Ascending aorta (tissue), 2 donors: ENCODE data around the gene SPEM3. TPM values are rescaled to one million over a fixed set of nuclear protein-coding genes. Genes with fewer than 3 reads are reported as not detected.

Experiments
- DNase-seq, 2 donors: peaks; one replicate each; pipeline ENCODE4 v3.0.0-alpha.2; 2019; ENCODE audit warnings: low spot score in 2 of 2
- H3K27ac ChIP-seq, 2 donors: fragments of 200-600 bp; sonication (generic); one replicate each; pipeline ENCODE4 v1.5.1; 2016 to 2017; ENCODE audit warnings: mild to moderate bottlenecking in 1 of 2
- H3K27me3 ChIP-seq: fragments of 200-600 bp; sonication (generic); one replicate; pipeline ENCODE4 v1.5.1; 2017
- H3K36me3 ChIP-seq, 2 donors: fragments of 200-600 bp; sonication (generic); one replicate each; pipeline ENCODE4 v1.5.1; 2016
- H3K4me1 ChIP-seq, 2 donors: fragments of 200-600 bp; sonication (generic); one replicate each; pipeline ENCODE4 v1.5.1; 2016 to 2017; ENCODE audit warnings: mild to moderate bottlenecking in 1 of 2
- H3K4me3 ChIP-seq, 2 donors: fragments of 200-600 bp; sonication (generic); one replicate each; pipeline ENCODE4 v1.5.1; 2016 to 2017; ENCODE audit warnings: mild to moderate bottlenecking in 1 of 2
- H3K9me3 ChIP-seq, 2 donors: fragments of 200-600 bp; sonication (generic); one replicate each; pipeline ENCODE4 v1.5.1; 2016
- intact Hi-C: fragments of 100-400 bp; cut with DNase I; formaldehyde crosslinking; loops from one replicate; pipeline ENCODE4 v1.15.1; 2023
- total RNA-seq: library from RNA; depleted of rRNA; stranded (reverse); fragments of >200 nt; gene quantifications from one replicate; pipeline ENCODE4 v1.1.0, GENCODE V29; 2016
- TF ChIP-seq, protein P1 (sequence below), 3 experiments: fragments of 200-600 bp in 2 of 3; fragments of 450-650 bp in 1 of 3; sonication (generic) in 2 of 3; IDR thresholded peaks; one replicate each; pipeline ENCODE4 v1.5.1; 2016 to 2019; ENCODE audit warnings: antibody characterized with exemption in 3 of 3, mild to moderate bottlenecking in 1 of 3, moderate library complexity in 1 of 3

SPEM3 gene
- total RNA-seq, 1 donor from 2014 or later, result not detected

DNA sequence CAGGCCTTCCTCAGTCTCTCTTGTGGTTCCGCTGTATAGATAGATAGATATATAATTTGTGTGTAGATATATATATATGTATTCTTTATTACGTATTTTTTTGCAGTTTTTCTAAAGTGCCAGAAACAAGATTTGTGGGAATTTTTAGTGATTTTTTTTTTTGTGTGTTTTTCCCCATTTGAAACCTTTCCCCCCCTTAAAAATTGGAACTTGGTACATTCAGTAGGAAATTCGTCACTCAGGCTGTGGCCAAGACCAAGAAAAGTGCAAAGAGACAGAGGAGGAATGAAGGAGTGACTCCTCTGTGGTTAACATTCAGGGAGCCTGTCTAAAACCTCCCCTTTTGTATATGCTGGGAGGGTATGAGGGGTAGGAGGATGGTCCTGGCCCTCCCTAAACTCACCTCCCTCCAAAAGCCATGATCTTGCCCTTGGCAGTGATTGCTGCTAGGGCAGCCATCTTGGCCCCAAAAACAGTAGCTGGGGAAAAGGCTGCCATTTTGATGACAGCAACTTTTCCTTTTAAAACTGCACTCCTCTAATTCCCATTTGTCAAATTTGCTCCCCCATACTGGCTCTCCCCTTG lies 31.4 kb downstream of the SPEM3 start:
- TF ChIP-seq, protein P1, sequence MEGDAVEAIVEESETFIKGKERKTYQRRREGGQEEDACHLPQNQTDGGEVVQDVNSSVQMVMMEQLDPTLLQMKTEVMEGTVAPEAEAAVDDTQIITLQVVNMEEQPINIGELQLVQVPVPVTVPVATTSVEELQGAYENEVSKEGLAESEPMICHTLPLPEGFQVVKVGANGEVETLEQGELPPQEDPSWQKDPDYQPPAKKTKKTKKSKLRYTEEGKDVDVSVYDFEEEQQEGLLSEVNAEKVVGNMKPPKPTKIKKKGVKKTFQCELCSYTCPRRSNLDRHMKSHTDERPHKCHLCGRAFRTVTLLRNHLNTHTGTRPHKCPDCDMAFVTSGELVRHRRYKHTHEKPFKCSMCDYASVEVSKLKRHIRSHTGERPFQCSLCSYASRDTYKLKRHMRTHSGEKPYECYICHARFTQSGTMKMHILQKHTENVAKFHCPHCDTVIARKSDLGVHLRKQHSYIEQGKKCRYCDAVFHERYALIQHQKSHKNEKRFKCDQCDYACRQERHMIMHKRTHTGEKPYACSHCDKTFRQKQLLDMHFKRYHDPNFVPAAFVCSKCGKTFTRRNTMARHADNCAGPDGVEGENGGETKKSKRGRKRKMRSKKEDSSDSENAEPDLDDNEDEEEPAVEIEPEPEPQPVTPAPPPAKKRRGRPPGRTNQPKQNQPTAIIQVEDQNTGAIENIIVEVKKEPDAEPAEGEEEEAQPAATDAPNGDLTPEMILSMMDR (IDR thresholded peaks at IDR 0.05), result no peak
- DNase-seq, result no peak
- H3K36me3 ChIP-seq, result peaks cover 32 to 34% of the 10 kb centered on the region in 2 donors
- peaks cover 0 to 5% of the 10 kb centered on the region in 2 donors for H3K4me1 ChIP-seq
- H3K4me3 ChIP-seq, result no peak overlapping the region
- intact Hi-C loops, result no loop called here
- no peaks in the 10 kb centered on the region for H3K9me3 ChIP-seq
- peak overlapping the region in 1 of 2 donors; percentile 53 for H3K27ac ChIP-seq
- H3K27me3 ChIP-seq, result no peaks in the 10 kb centered on the region

DNA sequence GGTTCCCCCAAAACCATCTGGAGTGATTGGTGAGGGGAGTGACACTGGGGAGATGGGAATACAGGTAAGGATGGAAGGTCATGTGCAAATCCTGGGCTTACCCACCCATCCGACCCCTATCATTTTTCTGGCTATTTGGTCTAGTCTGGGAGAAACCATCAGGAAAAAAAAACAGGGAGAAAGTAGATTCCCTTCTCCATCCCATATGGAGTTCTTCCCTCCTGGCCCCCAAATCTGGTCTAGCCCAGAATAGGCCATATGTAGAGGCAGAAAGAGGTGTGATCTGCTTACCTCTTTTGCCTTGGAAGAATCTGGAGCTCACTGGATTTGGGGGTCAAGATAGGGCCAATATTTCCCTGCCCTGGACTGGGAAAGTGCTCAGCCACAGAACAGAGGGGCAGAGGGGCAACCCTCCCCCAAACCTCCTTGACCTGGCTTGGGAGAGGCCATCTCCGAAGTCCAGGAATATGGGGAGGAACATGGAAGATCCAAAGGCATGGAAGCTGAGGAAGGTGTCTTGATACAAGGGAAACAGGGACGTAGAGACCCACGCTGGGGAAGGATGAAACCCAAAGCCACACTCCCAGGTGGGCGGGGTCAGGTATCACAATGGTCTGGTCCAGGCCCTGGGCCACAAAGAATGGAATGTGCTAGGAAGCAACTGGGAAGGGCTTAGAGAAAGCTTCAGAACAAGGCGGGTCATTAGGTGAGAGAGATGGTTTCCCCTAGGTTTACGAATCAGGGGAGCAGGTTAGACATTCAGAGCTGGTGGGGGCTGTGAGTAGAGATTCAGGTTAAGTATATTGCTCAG lies 32.4 kb downstream of the SPEM3 start:
- peak overlapping the region in 1 of 2 donors; percentile 53 for H3K27ac ChIP-seq

DNA sequence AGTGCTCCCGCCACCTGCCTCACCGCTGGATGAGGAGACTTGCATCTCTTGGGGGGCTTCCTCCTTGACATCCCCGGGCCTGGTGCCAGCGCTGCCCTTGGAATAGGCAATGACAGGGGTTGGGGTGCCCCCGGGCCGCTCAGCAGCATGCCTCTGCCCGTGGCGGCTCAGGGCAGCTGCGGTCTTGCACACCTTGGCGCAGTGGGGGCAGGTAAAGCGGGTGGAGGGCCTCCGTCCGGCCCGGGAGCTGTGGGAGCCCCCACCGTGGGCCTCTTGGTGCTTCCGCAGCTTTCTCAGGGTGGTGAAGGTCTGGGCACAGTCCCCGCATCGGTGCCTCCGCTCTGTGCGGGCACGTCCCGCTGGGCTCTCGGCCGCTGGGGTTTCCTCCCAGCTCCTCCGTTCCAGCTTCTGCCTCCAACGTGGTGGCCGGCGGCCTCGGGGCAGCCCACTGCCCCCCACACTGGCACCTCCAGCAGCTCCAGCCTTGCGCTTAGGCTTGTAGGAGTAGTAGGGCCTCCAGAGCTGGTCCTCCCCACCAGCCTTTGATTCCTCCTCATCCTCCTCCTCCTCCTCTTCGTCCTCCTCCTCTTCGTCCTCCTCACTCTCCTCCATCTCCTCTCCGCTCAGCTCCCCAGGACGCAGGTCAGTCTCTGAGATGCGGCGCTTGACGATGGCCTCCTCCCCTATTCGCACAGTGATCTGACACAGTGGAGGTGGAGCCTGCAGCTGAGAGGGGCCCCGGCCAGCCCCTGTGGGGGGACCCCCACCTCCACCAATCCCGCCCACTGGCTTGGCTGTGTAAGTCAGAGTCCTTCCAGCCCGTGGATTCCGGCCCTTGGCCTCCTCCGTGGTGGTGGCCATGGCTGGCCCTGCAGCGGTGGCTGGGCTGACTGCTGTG lies 34.1 kb downstream of the SPEM3 start:
- intact Hi-C loops, result no loop called here
- H3K27me3 ChIP-seq, result no peaks in the 10 kb centered on the region
- H3K9me3 ChIP-seq, result no peaks in the 10 kb centered on the region
- H3K36me3 ChIP-seq, result peaks cover 46 to 50% of the 10 kb centered on the region in 2 donors
- H3K4me3 ChIP-seq, result no peak overlapping the region
- H3K27ac ChIP-seq, result no peak overlapping the region
- H3K4me1 ChIP-seq, result peaks cover 0 to 12% of the 10 kb centered on the region in 2 donors
- no peak for DNase-seq
- TF ChIP-seq, protein P1 (IDR thresholded peaks at IDR 0.05), result no peak

More for the DNA sequence above, 32.4 kb downstream of the SPEM3 start:
- Histone ChIP-seq H3K4me1 (peaks cover 0 to 7% of the 10 kb centered on the region in 2 donors), H3K36me3 (peaks cover 40 to 44% of the 10 kb centered on the region in 2 donors), H3K27me3 (no peaks in the 10 kb centered on the region), H3K4me3 (no peak overlapping the region), H3K9me3 (no peaks in the 10 kb centered on the region)
- TF ChIP-seq, protein P1 (IDR thresholded peaks at IDR 0.05), result no peak
- intact Hi-C loops, result no loop called here
- DNase-seq, result no peak

DNA sequence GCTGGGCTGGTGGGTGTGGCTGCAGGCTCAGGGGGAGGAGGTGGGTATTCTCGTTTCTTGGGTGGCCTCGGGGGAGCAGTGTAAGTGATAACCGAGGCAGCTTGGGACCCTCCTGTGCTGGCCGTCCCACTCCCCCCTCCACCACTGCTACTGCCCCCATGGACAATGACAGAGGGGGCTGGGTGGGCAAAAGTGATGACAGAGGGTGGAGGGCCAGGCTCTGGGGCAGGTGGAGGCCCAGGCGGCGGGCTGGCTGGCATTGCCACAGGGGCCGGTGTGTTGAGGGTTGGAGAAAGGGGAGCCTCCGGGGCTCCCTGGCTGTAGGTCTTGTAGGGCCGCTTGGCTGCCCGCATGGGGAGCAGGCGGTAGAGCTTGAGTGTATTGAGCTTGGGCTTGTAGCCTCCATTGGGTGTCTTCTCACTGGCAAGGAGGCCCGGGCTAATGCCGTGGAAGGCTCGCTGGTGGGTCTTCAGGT lies 34.8 kb downstream of the SPEM3 start:
- H3K4me1 ChIP-seq, result peaks cover 0 to 12% of the 10 kb centered on the region in 2 donors
- no peaks in the 10 kb centered on the region for H3K27me3 ChIP-seq
- intact Hi-C loops, result no loop called here
- H3K27ac ChIP-seq, result no peak overlapping the region
- no peak for DNase-seq
- no peaks in the 10 kb centered on the region for H3K9me3 ChIP-seq
- TF ChIP-seq, protein P1 (IDR thresholded peaks at IDR 0.05), result no peak
- no peak overlapping the region for H3K4me3 ChIP-seq
- H3K36me3 ChIP-seq, result peaks cover 46 to 50% of the 10 kb centered on the region in 2 donors

DNA sequence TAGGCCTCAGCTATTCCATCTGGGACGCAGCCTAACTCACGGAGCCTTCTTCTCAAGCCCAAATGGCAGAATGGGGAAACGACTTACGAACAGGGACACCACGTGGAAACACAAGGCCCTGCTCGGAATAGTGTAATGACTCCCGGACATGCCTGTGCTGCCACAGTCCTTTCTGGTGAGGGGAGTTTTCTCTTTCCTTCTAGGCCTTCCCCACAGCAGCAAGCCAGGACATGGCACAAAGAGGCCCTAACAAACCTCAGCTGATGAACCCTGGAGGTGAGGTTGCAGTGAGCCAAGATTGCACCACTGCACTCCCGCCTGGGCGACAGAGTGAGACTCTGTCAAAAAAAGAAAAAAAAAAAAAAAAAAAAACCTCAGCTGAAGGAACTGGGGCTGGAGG lies 35.4 kb downstream of the SPEM3 start:
- TF ChIP-seq, protein P1 (IDR thresholded peaks at IDR 0.05), result no peak
- Histone ChIP-seq H3K4me1 (peaks cover 0 to 12% of the 10 kb centered on the region in 2 donors), H3K9me3 (no peaks in the 10 kb centered on the region), H3K4me3 (no peak overlapping the region), H3K36me3 (peaks cover 46 to 50% of the 10 kb centered on the region in 2 donors), H3K27me3 (no peaks in the 10 kb centered on the region), H3K27ac (no peak overlapping the region)
- intact Hi-C loops, result no loop called here
- DNase-seq, result no peak
